Activated naive CD8-positive, alpha-beta T cell treated with anti-CD3 and anti-CD28 coated beads, Interleukin-2, amount 50 U/mL, for 24 hours (primary cell): Measurements from ENCODE around the gene APC.
"Not testable (repeated sequence)": the region's sequence is repeated elsewhere in the genome, so short reads cannot be mapped to it uniquely, and the experiment has no call there.

Experiments used
- ATAC-seq: fragments of 150-1000 bp; cut with Tn5 transposase; one replicate; pipeline ENCODE4 v1.10.0; 2021
- DNase-seq: peaks from one replicate; pipeline ENCODE4 v3.0.0; 2021
- H3K27ac Mint-ChIP-seq: one replicate; pipeline ENCODE4 v1.8.0; 2021; ENCODE audit warnings: mild to moderate bottlenecking, mixed read lengths
- H3K27me3 Mint-ChIP-seq: one replicate; pipeline ENCODE4 v1.8.0; 2021; ENCODE audit warnings: mixed read lengths
- H3K36me3 Mint-ChIP-seq: one replicate; pipeline ENCODE4 v1.8.0; 2021; ENCODE audit warnings: low read depth, mixed read lengths
- H3K4me1 Mint-ChIP-seq: one replicate; pipeline ENCODE4 v1.8.0; 2021; ENCODE audit warnings: mixed read lengths
- H3K4me3 Mint-ChIP-seq: one replicate; pipeline ENCODE4 v1.8.0; 2021; ENCODE audit warnings: mild to moderate bottlenecking, moderate library complexity, mixed read lengths
- H3K9me3 Mint-ChIP-seq: one replicate; pipeline ENCODE4 v1.8.0; 2021; ENCODE audit warnings: mixed read lengths

Gene APC

GRCh38 chr5:112707187-112708102 lies 30.2 kb upstream of the APC start:
- peak; percentile 96 for DNase-seq
- peak; percentile 96 for ATAC-seq
- H3K4me3 Mint-ChIP-seq: peak overlapping the region; percentile 91
- no peaks in the 10 kb centered on the region for H3K9me3 Mint-ChIP-seq
- H3K27me3 Mint-ChIP-seq: no peaks in the 10 kb centered on the region
- peaks cover 1% of the 10 kb centered on the region for H3K36me3 Mint-ChIP-seq
- peaks cover 46% of the 10 kb centered on the region for H3K4me1 Mint-ChIP-seq
- peak overlapping the region; percentile 91 for H3K27ac Mint-ChIP-seq

- peak overlapping the region; percentile 91 for H3K27ac Mint-ChIP-seq
- H3K36me3 Mint-ChIP-seq: peaks cover 4% of the 10 kb centered on the region
- ATAC-seq (no peak), DNase-seq (no peak)
- H3K4me1 Mint-ChIP-seq: peaks cover 50% of the 10 kb centered on the region
- H3K4me3 Mint-ChIP-seq: peak overlapping the region; percentile 91
- no peaks in the 10 kb centered on the region for H3K9me3 Mint-ChIP-seq
- H3K27me3 Mint-ChIP-seq: no peaks in the 10 kb centered on the region
These were observed 29.5 kb upstream of the APC start for GRCh38 chr5:112708103-112708622.

GRCh38 chr5:112709416-112709815 lies 28.3 kb upstream of the APC start:
- Mint-ChIP-seq H3K4me1 (peaks cover 51% of the 10 kb centered on the region), H3K9me3 (no peaks in the 10 kb centered on the region), H3K27me3 (no peaks in the 10 kb centered on the region), H3K27ac (no peak overlapping the region), H3K4me3 (no peak overlapping the region), H3K36me3 (peaks cover 4% of the 10 kb centered on the region)
- DNase-seq: no peak
- ATAC-seq: no peak

- no peaks in the 10 kb centered on the region for H3K27me3 Mint-ChIP-seq
- no peaks in the 10 kb centered on the region for H3K9me3 Mint-ChIP-seq
- H3K4me1 Mint-ChIP-seq: peaks cover 51% of the 10 kb centered on the region
- DNase-seq: no peak
- no peak for ATAC-seq
- peaks cover 4% of the 10 kb centered on the region for H3K36me3 Mint-ChIP-seq
- H3K27ac Mint-ChIP-seq: no peak overlapping the region
- no peak overlapping the region for H3K4me3 Mint-ChIP-seq
These were observed 26.8 kb upstream of the APC start for GRCh38 chr5:112710896-112711295.

- H3K27ac Mint-ChIP-seq: no peak overlapping the region
- H3K36me3 Mint-ChIP-seq: peaks cover 4% of the 10 kb centered on the region
- H3K4me1 Mint-ChIP-seq: peaks cover 50% of the 10 kb centered on the region
- H3K27me3 Mint-ChIP-seq: no peaks in the 10 kb centered on the region
- H3K9me3 Mint-ChIP-seq: no peaks in the 10 kb centered on the region
- no peak overlapping the region for H3K4me3 Mint-ChIP-seq
- ATAC-seq (no peak), DNase-seq (no peak)
These were observed 26.2 kb upstream of the APC start for GRCh38 chr5:112711436-112711835.

- DNase-seq (no peak), ATAC-seq (no peak)
- H3K36me3 Mint-ChIP-seq: peaks cover 3% of the 10 kb centered on the region
- no peaks in the 10 kb centered on the region for H3K27me3 Mint-ChIP-seq
- H3K4me3 Mint-ChIP-seq: no peak overlapping the region
- H3K9me3 Mint-ChIP-seq: peaks cover 5% of the 10 kb centered on the region
- H3K27ac Mint-ChIP-seq: no peak overlapping the region
- H3K4me1 Mint-ChIP-seq: peaks cover 47% of the 10 kb centered on the region
These were observed 24.5 kb upstream of the APC start for GRCh38 chr5:112713206-112713605.

- not testable (repeated sequence) for H3K27me3 Mint-ChIP-seq, H3K36me3 Mint-ChIP-seq, H3K27ac Mint-ChIP-seq, DNase-seq, H3K4me3 Mint-ChIP-seq, H3K9me3 Mint-ChIP-seq, ATAC-seq
- peaks cover 28% of the 10 kb centered on the region for H3K4me1 Mint-ChIP-seq
These were observed 20.8 kb upstream of the APC start for GRCh38 chr5:112716895-112717294.

GRCh38 chr5:112717506-112718082 lies 20.1 kb upstream of the APC start:
- H3K27me3 Mint-ChIP-seq: no peaks in the 10 kb centered on the region
- DNase-seq (no peak), ATAC-seq (no peak)
- peaks cover 1% of the 10 kb centered on the region for H3K36me3 Mint-ChIP-seq
- peaks cover 24% of the 10 kb centered on the region for H3K4me1 Mint-ChIP-seq
- no peak overlapping the region for H3K4me3 Mint-ChIP-seq
- peaks cover 5% of the 10 kb centered on the region for H3K9me3 Mint-ChIP-seq
- no peak overlapping the region for H3K27ac Mint-ChIP-seq

- H3K27ac Mint-ChIP-seq: no peak overlapping the region
- peaks cover 5% of the 10 kb centered on the region for H3K9me3 Mint-ChIP-seq
- DNase-seq (no peak), ATAC-seq (no peak)
- peaks cover 24% of the 10 kb centered on the region for H3K4me1 Mint-ChIP-seq
- H3K4me3 Mint-ChIP-seq: no peak overlapping the region
- no peaks in the 10 kb centered on the region for H3K27me3 Mint-ChIP-seq
- H3K36me3 Mint-ChIP-seq: no peaks in the 10 kb centered on the region
These were observed 19.3 kb upstream of the APC start for GRCh38 chr5:112718344-112718743.

- ATAC-seq (no peak), DNase-seq (no peak)
- Mint-ChIP-seq H3K27ac (no peak overlapping the region), H3K4me3 (no peak overlapping the region), H3K36me3 (no peaks in the 10 kb centered on the region), H3K9me3 (peaks cover 5% of the 10 kb centered on the region), H3K27me3 (no peaks in the 10 kb centered on the region), H3K4me1 (peaks cover 29% of the 10 kb centered on the region)
These were observed 17.1 kb upstream of the APC start for GRCh38 chr5:112720576-112720975.

- H3K27ac Mint-ChIP-seq: no peak overlapping the region
- no peaks in the 10 kb centered on the region for H3K9me3 Mint-ChIP-seq
- H3K4me1 Mint-ChIP-seq: peaks cover 29% of the 10 kb centered on the region
These were observed 12.8 kb upstream of the APC start for GRCh38 chr5:112724901-112725300.

GRCh38 chr5:112729630-112730029 lies 8.1 kb upstream of the APC start:
- no peak for ATAC-seq
- Mint-ChIP-seq H3K27me3 (no peaks in the 10 kb centered on the region), H3K27ac (no peak overlapping the region)

More at GRCh38 chr5:112724901-112725300, 12.8 kb upstream of the APC start:
- Mint-ChIP-seq H3K36me3 (no peaks in the 10 kb centered on the region), H3K4me3 (no peak overlapping the region), H3K27me3 (no peaks in the 10 kb centered on the region)
- DNase-seq (no peak), ATAC-seq (no peak)

GRCh38 chr5:112732131-112732530 lies 5.6 kb upstream of the APC start:
- Mint-ChIP-seq H3K4me3 (no peak overlapping the region), H3K27ac (no peak overlapping the region)
- ATAC-seq: no peak

More at GRCh38 chr5:112729630-112730029, 8.1 kb upstream of the APC start:
- no peaks in the 10 kb centered on the region for H3K9me3 Mint-ChIP-seq
- H3K4me1 Mint-ChIP-seq: peaks cover 9% of the 10 kb centered on the region
- H3K4me3 Mint-ChIP-seq: no peak overlapping the region
- H3K36me3 Mint-ChIP-seq: no peaks in the 10 kb centered on the region
- DNase-seq: no peak

GRCh38 chr5:112733586-112733985 lies 4.1 kb upstream of the APC start:
- H3K27me3 Mint-ChIP-seq: no peaks in the 10 kb centered on the region
- ATAC-seq: no peak
- H3K36me3 Mint-ChIP-seq: peaks cover 4% of the 10 kb centered on the region
- no peak for DNase-seq
- H3K4me3 Mint-ChIP-seq: no peak overlapping the region
- H3K27ac Mint-ChIP-seq: no peak overlapping the region
- H3K4me1 Mint-ChIP-seq: peaks cover 23% of the 10 kb centered on the region
- H3K9me3 Mint-ChIP-seq: no peaks in the 10 kb centered on the region

More at GRCh38 chr5:112732131-112732530, 5.6 kb upstream of the APC start:
- no peaks in the 10 kb centered on the region for H3K9me3 Mint-ChIP-seq
- H3K27me3 Mint-ChIP-seq: no peaks in the 10 kb centered on the region
- peaks cover 11% of the 10 kb centered on the region for H3K4me1 Mint-ChIP-seq
- no peaks in the 10 kb centered on the region for H3K36me3 Mint-ChIP-seq
- no peak for DNase-seq

GRCh38 chr5:112734597-112734996 lies 3.1 kb upstream of the APC start:
- Mint-ChIP-seq H3K4me1 (peaks cover 17% of the 10 kb centered on the region), H3K27me3 (no peaks in the 10 kb centered on the region), H3K36me3 (peaks cover 4% of the 10 kb centered on the region), H3K4me3 (no peak overlapping the region), H3K9me3 (no peaks in the 10 kb centered on the region), H3K27ac (no peak overlapping the region)
- no peak for ATAC-seq
- no peak for DNase-seq
